Iris pigment epithelial cell (primary cell): ENCODE data around the gene ZEB2.

Experiments used
- DNase-seq: peaks from one replicate; pipeline ENCODE4 v3.0.0-alpha.2; 2011; ENCODE audit warnings: low read depth

ZEB2 gene

DNA sequence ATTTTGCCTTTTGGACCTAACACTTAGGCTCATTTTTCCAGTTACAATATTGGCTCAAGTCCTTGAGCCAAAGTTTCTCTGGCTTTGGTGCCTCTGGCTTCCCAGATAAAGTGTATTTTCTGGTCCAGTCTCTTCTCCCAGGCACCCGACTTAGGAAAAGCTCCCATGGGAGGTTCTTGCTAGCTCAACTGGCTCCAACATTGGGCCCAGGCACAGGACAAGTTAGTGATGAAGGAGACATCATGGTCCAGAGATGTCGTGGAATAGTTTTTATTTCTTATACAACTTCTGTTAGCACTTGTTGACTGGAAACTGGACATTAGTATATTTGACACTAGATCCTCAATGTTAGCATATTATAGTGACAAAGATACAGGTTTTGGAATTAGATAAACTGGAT is 8.2 kb upstream of the ZEB2 start:
- DNase-seq: no peak

DNA sequence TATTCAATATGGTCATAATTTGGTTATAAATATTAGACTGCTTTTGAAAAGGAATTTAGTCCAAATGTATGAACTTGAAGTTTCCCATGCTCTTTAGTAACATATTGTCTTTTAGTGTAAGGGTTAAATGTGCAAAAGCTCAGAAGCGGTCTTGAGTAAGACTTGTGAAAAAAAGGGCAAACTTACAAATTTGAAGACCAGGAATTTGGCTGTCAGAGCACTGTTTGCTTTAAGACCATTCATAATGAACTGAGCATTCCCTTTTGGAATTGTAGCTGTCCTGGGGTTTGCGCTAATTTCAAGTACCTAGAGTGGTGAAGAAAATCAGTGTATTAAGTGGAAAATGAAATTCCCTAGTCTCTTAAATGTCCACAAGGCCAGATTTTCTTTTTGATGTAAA is 6.9 kb upstream of the ZEB2 start:
- DNase-seq: no peak

DNA sequence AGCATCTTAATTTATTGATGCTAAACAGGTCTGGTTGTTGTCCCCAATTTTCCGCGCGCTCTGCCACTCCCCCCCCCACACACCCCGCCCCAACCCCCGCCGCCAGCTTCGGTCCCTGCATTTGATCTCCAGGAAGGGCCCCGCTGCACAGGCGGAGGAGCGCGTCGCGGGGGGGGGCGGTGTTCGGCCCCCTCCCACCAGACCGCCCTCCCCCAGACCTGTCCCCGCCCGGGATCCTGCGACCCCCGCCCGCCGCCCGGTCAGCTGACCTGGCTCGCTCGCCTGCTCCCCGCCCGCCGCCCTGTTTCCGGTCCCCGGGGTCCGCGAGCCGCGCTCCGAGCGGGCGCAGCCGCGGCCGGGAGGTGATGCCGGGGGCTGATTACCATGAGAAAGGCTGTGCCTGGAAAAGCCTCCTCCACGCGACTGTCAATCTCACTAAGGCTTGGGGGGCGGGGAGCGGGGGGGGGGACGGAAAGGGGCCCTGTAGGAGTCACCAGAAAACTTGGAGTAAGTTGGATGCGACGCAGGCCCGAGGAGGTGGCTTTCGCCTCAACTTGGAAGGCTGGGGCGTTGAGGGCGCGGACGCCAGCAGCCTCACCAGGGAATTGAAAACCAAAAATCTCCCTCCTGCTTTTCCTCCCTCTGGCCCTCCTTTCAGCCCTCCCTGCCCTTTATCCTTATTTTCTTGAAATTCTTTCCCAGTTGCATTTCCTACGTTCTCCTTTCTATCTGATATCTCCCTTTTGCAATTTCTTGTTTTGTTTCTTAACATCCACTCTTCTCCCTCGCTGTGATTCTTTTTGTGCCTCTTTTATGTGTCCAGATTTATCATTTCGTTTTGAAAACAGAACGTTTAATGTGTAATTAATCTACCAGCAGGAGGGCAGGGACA is 4.4 kb upstream of the ZEB2 start:
- no peak for DNase-seq

DNA sequence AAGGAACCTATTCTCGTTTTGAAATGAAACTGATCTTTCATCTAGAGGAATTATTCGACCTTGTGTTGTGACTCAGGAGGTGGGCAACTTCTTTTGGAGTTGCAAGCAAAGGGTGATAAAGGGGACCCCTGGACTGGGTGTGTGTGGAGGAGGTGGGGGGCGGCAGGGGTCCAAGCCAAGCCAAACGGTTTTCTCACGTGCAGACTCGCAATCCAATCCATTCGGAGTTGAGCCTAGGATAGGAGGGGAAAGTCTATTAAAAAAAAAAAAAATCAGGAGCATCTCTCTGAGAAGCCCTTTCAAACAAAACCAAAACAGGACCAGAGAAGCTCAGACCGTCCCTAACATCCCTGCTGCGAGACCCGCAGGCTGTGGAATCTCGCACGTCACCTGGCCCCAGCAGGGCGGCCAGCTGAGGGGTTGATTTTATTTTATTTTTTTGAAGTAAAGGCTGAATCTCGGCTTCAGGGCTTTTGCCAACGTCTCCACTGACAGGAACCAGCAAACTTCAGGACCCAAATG is 3.7 kb upstream of the ZEB2 start:
- no peak for DNase-seq

DNA sequence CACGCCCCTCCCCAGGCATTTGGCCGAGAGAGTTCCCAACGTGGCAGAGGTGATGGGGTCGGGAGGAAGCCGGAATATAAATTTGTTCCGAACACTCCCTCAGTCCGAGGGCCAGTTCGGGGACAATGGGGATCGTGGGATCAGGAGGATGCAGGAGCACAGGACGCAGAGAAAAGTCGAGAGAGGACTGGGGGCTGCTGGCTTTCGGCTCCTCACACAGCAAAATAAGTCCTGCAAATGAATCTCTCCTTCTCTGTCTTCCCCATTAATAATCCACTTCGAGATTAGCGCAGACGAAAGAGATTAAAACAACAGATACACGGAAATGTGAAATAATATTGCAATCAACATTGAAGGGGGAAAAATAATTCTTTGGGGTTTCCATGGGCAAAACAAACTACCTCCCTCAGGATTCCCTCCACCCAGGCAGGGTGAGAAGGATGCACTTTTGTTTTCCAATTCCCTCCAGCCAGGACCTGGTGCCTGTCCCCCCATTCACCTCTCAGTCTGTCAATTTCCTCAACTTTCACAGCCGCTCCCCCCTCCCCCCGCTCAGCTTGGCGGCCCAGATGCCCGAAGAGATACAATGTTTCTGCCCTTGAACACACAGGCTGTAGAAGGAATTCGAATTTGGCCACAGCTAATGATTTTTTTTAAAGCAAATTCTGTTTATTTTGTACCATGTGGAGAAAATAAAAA is 3.1 kb upstream of the ZEB2 start:
- no peak for DNase-seq

DNA sequence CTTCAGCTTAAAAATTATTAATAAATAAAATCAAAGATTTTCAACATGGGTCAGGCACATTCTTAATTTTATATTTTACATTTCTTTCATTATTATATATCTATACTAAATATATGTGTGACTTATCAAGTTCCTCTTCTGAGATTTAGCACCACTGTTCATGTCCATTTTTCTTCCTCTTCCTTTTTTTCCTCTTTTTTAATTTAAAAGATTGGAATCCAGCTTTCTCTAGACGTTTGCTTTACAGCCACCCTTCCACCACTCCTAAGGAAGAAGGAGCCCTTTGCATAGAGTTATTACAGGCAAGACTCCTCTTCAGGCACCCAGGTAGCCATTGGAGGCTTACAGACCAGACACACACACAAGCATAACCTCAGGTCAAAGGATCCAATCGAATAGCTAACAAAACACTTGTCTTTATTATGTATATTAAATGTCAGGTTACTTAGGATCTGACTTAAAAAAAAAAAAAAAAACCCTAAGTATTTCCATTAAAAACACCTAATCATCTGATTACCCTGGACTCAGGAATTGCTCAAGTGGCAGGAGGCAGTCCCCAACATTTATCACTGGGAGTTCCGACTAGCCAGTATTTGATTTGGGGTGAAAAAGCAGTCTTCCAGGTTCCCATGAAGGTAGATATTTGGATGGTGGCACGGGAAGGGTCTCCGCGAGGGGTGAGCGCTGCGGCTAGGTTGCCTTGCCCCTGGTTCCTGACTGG is 2.4 kb upstream of the ZEB2 start:
- DNase-seq: no peak

DNA sequence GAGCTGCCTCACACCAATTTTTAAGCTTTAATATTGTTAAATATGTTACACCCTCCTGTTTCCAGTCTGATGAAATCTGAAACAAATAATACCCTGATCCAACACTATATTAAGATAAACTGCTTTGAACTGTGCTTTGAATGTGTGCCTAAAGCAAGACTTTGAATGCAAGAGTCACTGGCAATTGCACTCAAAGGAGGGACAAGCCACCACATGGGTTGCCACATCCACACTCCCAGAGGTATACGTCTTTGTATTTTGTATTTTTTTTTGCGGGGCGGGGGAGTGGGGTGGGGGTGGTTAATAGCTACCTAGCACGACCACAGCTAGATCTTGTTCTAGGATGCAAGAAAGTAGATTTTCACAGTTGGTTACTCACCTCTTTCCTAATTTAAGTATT is 1.8 kb upstream of the ZEB2 start:
- no peak for DNase-seq

DNA sequence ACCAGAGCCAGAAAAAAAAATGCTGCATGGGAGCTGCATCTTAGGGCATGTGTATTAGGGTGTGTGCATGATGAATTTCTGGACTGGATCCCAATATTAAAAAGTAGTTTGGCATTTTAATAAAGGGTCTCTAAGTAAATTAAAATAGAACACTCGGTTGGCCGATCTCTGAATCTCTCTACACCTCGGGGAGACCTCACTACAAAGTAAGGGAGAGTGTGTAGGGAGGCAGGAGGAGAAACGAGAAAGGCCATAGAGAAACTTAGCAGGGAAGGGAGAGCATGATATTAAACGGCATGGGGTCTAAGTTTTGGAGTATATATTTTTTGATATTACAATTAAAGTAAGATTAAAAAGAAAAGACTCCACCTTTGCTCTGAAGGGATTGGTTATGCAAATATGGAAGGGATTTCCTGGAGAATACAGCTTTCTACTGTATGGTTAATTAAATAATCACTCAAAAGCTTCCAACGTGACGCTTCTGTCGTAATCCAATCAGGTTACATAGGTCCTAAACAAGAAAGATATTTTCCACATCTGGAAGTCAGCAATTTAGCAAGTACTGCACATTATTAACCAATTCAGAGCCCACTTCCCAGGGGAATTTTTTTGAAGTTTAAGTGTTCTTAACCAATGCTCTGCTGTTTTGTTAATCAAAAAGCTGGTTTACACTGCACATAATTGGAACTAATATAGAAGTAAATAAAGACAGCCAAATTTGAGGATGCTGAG is 1.0 kb upstream of the ZEB2 start:
- peak; percentile 85 for DNase-seq

DNA sequence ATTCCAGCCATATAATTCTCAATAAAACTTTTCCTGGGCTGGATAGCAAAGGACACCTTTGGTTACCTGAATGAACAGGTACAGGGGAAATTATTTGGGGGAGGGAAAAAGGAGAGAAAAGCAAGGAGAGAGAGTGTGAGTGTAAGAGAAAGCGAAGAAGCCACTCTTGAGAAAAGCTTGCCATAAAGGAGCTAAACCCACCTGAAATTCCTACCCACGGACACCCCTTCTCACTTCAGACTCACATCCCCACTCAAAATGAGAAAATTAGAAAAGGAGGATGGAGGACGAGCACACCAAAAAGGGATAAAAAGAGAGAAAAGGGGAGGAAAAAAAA is 354 bp downstream of the ZEB2 start:
- no peak for DNase-seq

DNA sequence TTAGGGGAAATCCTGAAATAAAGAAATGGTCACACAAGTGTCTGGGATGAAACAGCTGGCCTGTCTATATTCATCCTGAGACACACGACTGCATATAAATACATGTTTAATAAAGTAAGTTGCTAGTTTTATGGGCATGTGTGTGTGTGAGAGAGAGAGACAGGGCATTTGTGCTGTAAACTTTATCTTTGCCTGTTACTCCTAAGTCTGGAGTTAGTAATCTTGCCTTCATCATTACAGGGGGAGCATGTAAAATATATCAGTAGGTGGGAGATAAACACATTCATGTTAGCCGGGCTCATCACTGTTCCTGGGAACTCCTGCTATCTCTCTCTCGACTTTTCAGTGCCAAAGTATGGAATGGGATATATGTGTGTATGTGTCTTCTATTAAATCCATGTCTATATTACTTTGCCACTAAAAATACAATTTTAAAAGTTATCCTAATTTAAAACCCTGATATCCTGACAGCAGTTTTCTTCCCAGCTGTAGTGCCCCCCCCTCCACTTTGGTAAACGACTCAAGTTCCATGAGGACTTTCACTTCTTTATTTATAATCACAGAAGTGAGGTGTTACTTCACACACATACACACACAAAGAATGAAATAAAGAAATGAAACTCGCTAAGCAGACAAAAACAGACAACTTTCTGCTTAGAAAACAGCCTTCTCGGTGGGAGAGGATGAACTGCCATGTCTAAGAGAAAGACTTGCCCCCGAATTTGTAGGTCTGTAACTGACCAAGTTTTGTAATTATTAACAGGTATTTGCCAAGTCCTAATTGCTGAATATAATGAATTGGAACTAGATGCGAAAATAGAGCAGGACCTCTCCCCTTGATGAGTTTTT is 947 bp downstream of the ZEB2 start:
- DNase-seq: no peak

DNA sequence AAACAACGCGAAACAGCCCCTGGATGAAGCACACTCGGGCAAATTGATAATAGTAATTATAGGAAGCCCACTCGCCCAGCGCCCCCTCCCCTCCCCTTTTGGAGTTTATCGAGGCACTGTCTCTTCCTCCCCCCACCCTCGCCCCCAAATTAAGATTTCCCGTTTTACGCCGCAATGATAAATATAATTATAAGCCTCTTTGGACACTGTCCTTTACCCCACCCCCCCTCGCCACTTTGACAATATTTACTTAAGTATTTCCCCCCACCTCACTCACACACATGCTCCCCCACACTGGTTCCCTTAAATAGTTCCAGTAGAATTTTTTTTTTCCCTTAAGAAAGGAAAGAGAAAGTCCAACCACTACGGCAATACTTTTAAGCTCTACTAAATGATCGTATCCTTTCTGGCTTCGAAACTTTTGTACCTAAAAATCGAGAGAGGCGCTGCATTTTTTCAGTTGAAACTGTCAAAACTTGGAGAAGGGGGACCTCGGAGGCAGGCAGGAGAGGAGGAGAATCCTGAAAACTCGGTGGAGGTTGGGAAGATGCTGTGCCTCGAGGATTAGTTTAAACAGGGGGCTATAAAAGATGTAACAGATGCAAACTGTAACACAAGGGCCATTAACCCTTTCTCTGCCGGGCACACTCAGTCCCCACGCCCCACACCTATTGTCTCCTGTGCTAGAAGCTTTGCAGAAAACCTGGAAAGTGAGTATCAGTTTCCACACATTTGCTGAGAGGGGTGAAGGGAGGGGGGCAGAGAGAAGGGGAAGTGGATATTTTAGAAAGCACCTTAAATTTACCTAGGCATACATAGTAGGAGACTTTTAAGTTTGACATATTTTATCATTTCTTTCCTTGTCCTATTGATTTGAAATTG is 1.8 kb downstream of the ZEB2 start:
- no peak for DNase-seq

DNA sequence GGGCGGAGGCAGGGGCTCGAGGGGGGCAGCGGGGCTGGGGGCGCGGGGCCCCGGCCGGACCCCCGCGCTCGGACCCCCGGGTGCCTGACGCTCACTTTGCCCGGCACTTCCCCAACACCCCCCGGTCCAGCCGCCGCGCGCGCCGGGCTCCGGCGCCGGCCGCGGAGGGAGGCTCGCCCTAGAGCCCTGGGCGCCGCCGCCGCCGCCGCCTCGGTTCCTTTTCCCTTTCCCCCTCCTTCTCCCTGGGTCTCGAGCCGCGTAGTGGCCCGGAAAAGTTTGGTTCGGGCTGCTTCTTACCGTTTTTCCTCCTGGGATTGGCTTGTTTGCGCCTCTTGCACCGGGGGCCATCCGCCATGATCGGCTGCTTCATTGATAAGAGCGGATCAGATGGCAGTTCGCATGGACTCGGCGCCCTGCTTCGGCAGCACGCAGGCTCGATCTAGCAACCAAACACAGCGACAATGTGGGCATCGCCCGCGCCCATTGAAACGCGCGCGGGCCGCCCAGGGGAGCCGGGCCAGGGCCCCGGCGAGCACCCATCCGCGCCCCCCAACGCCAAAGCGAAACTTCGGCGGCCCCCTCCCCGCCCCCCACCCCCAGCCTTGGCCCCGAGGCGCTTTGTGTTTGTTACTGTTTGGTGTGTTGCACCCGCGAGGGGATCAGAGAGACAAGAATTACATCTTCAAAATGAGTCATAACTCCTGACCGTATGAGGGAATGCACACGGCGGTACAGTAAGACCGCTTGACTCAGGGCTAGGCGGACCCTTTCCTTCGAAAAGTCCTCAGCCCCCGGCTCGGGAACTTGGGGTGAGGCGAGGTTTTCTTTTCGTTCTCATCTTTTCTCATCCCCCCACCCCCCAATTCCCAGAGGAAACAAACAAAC is 2.7 kb downstream of the ZEB2 start:
- peak; percentile 98 for DNase-seq

DNA sequence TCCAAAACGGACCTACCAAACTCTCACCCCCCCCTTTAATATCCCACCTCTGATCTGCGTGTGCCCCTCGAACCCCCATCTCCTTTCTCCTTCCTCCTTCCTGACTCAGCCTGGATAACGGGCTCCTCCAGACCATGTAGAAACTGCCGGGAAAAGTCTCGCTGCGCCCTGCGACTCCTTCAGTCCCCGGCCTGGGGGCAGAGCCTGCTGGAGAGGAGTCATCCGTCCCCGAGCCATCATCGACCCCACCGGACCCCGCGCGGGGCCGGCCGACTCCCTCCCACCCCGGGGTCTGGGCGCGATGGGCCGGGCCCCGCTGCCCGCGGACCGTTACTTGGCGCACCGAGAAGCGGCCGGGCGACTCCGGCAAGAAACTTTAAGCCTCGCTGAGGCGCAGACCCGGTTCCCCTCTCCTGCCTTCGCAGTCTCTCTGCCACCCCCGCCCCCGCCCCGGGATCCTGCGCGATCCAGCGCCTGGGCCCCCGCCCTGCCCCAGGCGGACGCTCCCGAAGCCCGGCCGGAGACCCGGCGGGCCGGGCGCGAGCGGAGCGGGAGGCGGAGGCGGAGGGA is 3.4 kb downstream of the ZEB2 start:
- no peak for DNase-seq

DNA sequence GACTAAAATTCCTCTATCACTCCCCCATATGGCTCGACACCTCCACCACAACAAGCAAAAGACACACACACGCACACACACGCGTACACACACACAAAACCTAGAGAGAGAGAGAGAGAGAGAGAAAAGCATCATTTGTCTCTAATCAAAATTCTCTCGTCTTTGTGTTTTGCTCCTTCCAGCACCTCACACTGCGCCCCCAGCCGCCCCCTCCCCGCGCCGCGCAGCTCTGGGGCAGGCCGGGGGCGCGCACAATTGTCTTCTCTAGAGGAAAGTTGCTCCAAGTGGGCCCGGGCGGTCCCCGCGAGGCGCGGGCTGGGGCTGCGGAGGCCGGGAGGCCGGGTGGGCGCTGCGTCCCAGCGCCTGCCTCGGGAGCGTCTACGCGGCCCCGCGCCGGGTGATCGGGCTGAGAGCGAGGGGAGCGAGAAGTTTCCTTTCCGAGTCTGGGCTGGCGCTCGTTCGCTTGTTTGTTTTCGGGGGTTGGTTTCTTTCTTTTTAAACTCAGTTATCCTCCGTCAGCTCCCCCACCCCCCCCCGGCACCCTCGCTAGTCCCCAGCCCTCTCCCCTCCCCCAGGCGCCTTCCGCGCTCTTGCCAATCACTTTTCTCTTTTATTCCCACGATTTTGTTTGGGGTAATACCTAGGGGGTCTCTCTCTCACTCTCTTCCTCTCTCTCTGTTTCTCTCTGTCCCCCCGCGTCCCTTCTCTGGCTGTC is 4.1 kb downstream of the ZEB2 start:
- peak; percentile 71 for DNase-seq

DNA sequence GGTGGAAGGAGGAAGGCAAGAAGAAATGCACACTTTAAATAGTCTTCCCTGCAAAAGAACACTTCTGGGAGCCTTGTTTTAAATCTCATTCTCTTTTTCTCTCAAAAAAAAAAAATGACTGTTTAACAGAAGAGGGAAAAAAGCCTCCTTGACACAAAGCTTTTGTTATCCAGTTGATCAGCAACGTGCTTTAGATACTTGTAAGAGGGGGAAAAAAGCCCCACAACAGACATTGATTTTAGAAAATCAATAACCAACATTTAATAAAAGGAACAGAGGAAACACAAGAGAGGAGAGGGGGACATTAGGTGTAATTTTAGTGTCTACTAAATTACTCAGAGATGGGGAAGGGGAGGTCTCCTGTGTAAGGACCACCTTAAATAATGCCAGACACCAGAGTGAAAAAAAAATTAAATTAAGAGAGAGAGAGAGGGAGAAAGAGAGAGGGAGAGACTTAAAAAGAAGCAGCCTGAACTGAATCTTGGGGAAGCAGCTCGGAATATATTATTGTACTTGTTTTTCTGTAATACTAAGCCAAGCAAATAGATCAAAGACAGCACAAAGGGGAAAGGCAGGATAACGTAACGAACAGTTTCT is 4.7 kb downstream of the ZEB2 start:
- DNase-seq: no peak

DNA sequence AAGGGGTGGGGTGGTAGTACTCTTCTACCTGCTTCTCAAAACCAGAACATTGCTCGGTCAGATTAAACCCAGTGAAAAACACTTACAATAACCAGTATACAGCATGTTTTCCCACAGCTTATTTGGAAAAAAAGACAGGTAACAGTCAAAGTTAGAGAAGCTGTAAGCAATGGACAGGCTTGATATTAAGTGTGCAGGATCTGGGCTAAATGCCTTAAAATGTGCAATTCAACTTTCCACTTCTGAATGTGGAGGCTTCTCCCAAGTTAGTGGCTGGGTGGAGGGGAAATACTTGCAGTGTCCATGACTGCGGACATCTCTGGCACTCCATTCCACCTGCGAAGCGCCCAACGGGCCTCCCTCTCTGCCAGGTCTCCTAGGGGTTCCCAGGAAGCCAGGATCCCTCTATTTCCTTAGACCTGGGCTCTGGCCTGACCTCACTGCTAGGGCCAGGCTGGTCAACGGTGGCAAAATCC is 5.3 kb downstream of the ZEB2 start:
- no peak for DNase-seq

DNA sequence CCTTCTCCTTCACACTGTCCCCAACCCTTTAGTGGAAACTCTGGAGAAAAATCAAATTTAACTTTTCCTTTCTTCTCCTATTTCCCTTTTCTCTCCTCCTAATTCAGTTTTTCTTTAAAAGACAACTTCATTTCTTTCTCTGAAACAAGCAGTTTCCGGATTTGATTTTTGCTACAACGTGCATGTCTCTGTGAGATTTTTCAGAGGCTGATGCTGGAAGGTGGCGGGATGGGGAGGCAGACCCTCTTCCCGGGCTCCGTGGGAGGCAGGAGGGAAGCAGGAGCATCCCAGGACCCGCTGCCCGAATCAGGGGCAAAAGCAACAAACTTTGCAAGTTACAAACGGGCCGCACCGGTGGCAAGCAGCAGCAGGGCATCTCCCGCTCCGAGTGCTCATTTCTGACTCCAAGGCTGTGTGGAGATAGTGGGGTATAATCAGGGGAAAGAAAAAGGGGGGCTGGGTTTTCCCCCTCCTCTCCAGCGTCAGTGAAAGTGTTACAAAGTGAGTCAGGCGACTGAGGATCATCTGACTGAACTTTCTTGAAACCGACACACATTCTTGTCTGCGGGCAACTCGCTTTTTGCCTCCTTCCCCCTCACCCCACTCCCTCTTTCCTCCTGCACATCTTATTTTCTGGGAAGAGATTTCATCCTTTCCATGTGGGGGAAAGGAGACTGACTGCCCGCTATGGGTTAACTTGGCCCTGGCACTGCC is 6.4 kb downstream of the ZEB2 start:
- peak; percentile 89 for DNase-seq
